Neural crest cell (in vitro differentiated cells): Measurements from ENCODE around the gene PRR19. TPM values are rescaled to one million over a fixed set of nuclear protein-coding genes. Genes with fewer than 3 reads are reported as not detected.
A peak's percentile ranks its signal among the peaks of the same experiment; 100 is the strongest.

ENCODE experiments used
- DNase-seq: peaks from one replicate; pipeline ENCODE4 v3.0.0; 2021; ENCODE audit warnings: low read depth, mixed read lengths, low spot score
- H3K27ac Mint-ChIP-seq: one replicate; pipeline ENCODE4 v1.8.0; 2021; ENCODE audit warnings: mild to moderate bottlenecking, mixed read lengths; ENCODE audit not compliant: unreplicated experiment
- H3K27me3 Mint-ChIP-seq: 2 replicates; pipeline ENCODE4 v1.8.0; 2021; ENCODE audit warnings: low read depth, mild to moderate bottlenecking, mixed read lengths
- H3K36me3 Mint-ChIP-seq: 2 replicates; pipeline ENCODE4 v1.8.0; 2021; ENCODE audit warnings: low read depth, mild to moderate bottlenecking, mixed read lengths
- H3K4me1 Mint-ChIP-seq: 2 replicates; pipeline ENCODE4 v1.8.0; 2021; ENCODE audit warnings: mixed read lengths
- H3K4me3 Mint-ChIP-seq: one replicate; pipeline ENCODE4 v1.8.0; 2021; ENCODE audit warnings: mild to moderate bottlenecking, mixed read lengths
- H3K9me3 Mint-ChIP-seq: 2 replicates; pipeline ENCODE4 v1.8.0; 2021; ENCODE audit warnings: mixed read lengths
- microRNA-seq: library from miRNA; unstranded; fragments of <30 nt; microRNA quantifications from one replicate; pipeline ENCODE4, GENCODE V29; 2020
- total RNA-seq: library from RNA; stranded (reverse); gene quantifications from 2 replicates; pipeline ENCODE4 v1.2.1, GENCODE V29; 2021
- TF ChIP-seq, protein P1 (sequence below): fragments of 200-600 bp; sonication (generic); conservative IDR thresholded peaks from 2 replicates; pipeline ENCODE4 v1.5.0; 2021; ENCODE audit warnings: antibody characterized with exemption, mild to moderate bottlenecking

The PRR19 gene
- total RNA-seq, 1 donor from 2014 or later: 2.8 TPM

DNA sequence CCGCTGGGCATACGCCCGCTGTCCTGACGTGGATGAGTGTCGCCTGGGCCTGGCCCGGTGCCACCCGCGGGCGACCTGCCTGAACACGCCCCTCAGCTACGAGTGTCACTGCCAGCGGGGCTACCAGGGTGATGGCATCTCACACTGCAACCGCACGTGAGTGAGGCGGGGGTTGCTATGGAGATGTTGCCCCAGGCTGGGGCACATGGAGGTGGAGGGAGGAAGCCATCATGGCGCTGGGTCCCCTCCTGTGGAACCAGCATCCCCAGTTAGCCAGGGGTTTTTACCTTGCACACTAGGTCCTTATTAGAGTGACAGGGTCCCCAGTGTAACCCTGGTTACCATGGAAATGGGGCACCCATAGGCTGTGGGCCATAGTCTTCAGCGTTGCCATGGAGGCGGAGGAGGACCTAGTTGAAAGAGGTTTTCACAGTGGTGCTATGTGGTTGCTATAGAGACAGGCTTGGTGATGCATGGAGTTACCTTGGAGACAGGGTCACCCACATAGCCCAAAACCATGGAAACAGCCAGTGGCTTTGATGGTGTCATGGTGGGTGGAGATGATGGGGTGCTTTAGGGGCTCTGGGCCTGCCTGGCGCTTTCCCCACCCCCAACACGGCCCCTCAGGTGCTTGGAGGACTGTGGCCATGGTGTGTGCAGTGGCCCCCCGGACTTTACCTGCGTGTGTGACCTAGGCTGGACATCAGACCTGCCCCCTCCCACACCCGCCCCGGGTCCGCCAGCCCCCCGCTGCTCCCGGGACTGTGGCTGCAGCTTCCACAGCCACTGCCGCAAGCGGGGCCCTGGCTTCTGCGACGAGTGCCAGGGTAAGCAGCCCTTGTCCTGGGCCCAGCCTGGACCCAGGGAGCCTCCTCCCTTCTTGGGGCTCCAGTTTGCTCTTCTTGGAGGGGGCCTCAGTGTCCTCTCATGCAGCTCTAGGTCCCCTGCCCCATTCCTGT, 50.6 kb downstream of the PRR19 start:
- H3K27me3 Mint-ChIP-seq: no peaks in the 10 kb centered on the region
- peaks cover 9% of the 10 kb centered on the region for H3K36me3 Mint-ChIP-seq
- TF ChIP-seq, protein P1, sequence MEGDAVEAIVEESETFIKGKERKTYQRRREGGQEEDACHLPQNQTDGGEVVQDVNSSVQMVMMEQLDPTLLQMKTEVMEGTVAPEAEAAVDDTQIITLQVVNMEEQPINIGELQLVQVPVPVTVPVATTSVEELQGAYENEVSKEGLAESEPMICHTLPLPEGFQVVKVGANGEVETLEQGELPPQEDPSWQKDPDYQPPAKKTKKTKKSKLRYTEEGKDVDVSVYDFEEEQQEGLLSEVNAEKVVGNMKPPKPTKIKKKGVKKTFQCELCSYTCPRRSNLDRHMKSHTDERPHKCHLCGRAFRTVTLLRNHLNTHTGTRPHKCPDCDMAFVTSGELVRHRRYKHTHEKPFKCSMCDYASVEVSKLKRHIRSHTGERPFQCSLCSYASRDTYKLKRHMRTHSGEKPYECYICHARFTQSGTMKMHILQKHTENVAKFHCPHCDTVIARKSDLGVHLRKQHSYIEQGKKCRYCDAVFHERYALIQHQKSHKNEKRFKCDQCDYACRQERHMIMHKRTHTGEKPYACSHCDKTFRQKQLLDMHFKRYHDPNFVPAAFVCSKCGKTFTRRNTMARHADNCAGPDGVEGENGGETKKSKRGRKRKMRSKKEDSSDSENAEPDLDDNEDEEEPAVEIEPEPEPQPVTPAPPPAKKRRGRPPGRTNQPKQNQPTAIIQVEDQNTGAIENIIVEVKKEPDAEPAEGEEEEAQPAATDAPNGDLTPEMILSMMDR: no peak
- DNase-seq: peak; percentile 65
- H3K4me3 Mint-ChIP-seq: peak overlapping the region; percentile 70
- H3K27ac Mint-ChIP-seq: no peak overlapping the region
- no peaks in the 10 kb centered on the region for H3K9me3 Mint-ChIP-seq
- peaks cover 20% of the 10 kb centered on the region for H3K4me1 Mint-ChIP-seq

DNA sequence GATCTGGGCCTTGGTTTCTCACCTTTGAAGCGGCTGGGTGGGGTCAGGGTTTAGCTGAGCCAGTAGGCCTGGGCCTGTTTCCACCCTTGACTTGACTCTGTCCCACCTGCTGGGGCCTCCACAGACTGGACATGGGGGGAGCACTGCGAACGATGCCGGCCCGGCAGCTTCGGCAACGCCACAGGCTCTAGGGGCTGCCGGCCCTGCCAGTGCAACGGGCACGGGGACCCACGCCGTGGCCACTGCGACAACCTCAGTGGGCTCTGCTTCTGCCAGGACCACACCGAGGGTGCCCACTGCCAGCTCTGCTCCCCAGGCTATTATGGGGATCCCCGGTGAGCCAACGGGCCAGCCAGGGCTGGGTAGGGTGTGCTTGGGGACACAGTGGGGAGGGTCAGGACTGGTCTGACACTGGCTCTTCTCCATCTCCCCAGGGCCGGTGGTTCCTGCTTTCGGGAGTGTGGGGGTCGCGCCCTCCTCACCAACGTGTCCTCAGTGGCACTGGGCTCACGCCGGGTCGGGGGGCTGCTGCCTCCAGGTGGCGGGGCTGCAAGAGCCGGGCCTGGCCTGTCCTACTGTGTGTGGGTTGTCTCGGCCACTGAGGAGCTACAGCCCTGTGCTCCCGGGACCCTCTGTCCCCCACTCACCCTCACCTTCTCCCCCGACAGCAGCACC, 51.5 kb downstream of the PRR19 start:
- no peak for DNase-seq
- Mint-ChIP-seq H3K36me3 (peaks cover 11% of the 10 kb centered on the region), H3K9me3 (no peaks in the 10 kb centered on the region), H3K27me3 (no peaks in the 10 kb centered on the region), H3K4me3 (no peak overlapping the region), H3K4me1 (peaks cover 20% of the 10 kb centered on the region), H3K27ac (no peak overlapping the region)
- TF ChIP-seq, protein P1: no peak

DNA sequence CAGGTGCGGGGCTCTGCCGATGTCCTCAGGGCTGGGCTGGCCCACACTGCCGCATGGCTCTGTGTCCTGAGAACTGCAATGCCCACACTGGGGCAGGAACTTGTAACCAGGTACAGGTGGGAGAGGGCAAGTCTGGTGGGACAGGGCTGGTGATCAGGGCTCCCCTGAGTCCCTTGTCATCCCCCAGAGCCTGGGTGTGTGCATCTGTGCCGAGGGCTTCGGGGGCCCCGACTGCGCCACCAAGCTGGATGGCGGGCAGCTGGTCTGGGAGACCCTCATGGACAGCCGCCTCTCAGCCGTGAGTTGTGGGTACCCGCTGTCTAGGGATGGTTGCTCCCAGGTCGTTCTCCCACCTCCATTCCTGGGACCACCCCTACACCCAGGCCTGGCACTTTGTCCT, 54.0 kb downstream of the PRR19 start:
- Mint-ChIP-seq H3K4me1 (peaks cover 16% of the 10 kb centered on the region), H3K36me3 (peaks cover 9% of the 10 kb centered on the region), H3K27me3 (no peaks in the 10 kb centered on the region), H3K9me3 (no peaks in the 10 kb centered on the region), H3K4me3 (no peak overlapping the region), H3K27ac (no peak overlapping the region)
- no peak for DNase-seq
- TF ChIP-seq, protein P1: no peak

DNA sequence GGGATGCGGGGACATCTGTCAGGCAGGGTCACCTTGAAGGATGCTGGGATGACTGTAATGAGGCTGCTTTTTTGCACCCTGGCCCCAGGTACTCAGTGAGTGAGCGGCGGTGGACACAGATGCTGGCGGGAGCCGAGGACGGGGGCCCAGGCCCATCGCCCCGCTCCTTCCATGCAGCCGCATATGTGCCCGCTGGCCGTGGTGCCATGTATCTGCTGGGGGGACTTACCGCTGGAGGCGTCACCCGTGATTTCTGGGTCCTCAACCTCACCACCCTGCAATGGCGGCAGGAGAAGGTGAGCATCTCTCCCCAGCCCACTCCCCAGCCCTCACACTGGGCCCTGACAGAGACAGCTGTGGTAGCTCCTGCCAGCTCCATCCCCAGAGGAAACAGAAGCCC, 54.8 kb downstream of the PRR19 start:
- Mint-ChIP-seq H3K4me1 (peaks cover 14% of the 10 kb centered on the region), H3K36me3 (peaks cover 9% of the 10 kb centered on the region), H3K27me3 (no peaks in the 10 kb centered on the region), H3K4me3 (no peak overlapping the region), H3K27ac (no peak overlapping the region), H3K9me3 (no peaks in the 10 kb centered on the region)
- TF ChIP-seq, protein P1: no peak
- no peak for DNase-seq

DNA sequence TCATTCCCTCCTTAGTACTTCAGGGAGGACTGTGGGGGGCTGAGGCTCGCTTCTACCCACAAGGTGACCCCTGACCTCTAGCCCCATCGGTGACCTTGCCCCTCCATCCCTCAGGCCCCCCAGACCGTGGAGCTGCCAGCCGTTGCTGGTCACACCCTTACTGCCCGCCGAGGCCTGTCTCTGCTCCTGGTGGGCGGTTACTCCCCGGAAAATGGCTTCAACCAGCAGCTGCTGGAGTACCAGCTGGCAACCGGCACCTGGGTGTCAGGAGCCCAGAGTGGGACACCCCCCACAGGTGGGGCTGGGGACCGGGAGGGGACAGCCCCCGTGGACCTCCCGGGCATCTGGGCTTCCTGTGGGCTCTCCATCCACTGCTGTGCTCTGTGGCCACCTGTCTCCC, 55.4 kb downstream of the PRR19 start:
- Mint-ChIP-seq H3K4me3 (no peak overlapping the region), H3K36me3 (peaks cover 6% of the 10 kb centered on the region), H3K9me3 (no peaks in the 10 kb centered on the region), H3K27ac (no peak overlapping the region), H3K4me1 (peaks cover 9% of the 10 kb centered on the region), H3K27me3 (no peaks in the 10 kb centered on the region)
- TF ChIP-seq, protein P1: no peak
- no peak for DNase-seq

Small RNAs within 50 kb of the gene (microRNA-seq; reads per million reads assigned to microRNA genes)
- not detected for gene MIR8077

Other genes with a start within 250 kb of the PRR19 start
- gene GRIK5, start 231.9 kb upstream of the PRR19 start, total RNA-seq: 3.7 and 3.8 TPM in 2 replicates
- gene ZNF574, start 226.0 kb upstream of the PRR19 start, total RNA-seq: 25.6 and 26.0 TPM in 2 replicates
- gene POU2F2, start 169.7 kb upstream of the PRR19 start, total RNA-seq: 2.3 and 2.5 TPM in 2 replicates
- gene DEDD2, start 84.5 kb upstream of the PRR19 start, total RNA-seq: 20.6 and 21.5 TPM in 2 replicates
- gene ZNF526, start 81.8 kb upstream of the PRR19 start, total RNA-seq: 18.4 and 24.2 TPM in 2 replicates
- 66.1 and 68.0 TPM in 2 replicates for gene GSK3A, start 59.5 kb upstream of the PRR19 start, total RNA-seq
- gene ERF, start 47.0 kb upstream of the PRR19 start, total RNA-seq: 102 and 105 TPM in 2 replicates
- 91.6 and 93.4 TPM in 2 replicates for gene CIC, start 32.9 kb upstream of the PRR19 start, total RNA-seq
- 166 and 173 TPM in 2 replicates for gene PAFAH1B3, start 492 bp downstream of the PRR19 start, total RNA-seq
- gene TMEM145, start 11.2 kb downstream of the PRR19 start, total RNA-seq: 18.4 and 19.4 TPM in 2 replicates
- gene MEGF8, start 23.5 kb downstream of the PRR19 start, total RNA-seq: 38.0 and 39.2 TPM in 2 replicates
- gene CNFN, start 88.2 kb downstream of the PRR19 start, total RNA-seq: 2.2 and 3.6 TPM in 2 replicates
- gene LIPE, start 125.3 kb downstream of the PRR19 start, total RNA-seq: 24.5 and 29.1 TPM in 2 replicates
- gene CXCL17, start 140.8 kb downstream of the PRR19 start, total RNA-seq: not detected in 2 replicates
- not detected in 2 replicates for gene CEACAM1, start 226.3 kb downstream of the PRR19 start, total RNA-seq